Measurements from ENCODE around the gene AHCYL2.
"Not testable (repeated sequence)": the region's sequence is repeated elsewhere in the genome, so short reads cannot be mapped to it uniquely, and the experiment has no call there.

The AHCYL2 gene

DNA sequence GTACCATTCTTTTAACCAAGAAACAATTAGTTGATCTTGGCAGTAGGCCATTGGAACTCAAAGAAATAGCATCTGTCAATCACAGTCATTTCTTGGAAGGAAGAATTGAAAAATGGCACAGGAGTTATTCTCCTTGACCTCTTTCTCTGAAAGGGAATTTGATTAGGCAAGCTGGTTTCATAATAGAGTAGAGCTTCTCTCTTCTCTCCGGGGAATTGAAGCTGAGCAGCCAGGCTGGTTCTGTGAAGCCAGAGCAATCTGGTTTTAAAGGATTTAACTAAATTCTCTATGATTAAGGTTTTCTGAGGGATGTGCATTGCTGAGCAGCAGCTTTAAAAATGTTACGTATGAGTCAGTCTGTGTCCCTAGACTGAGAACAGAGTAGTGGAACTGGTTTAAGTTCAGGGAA lies 70.2 kb downstream of the AHCYL2 start:
- peak in 3 of 4 experiments; percentile 20 to 45 (median 34) for DNase-seq

DNA sequence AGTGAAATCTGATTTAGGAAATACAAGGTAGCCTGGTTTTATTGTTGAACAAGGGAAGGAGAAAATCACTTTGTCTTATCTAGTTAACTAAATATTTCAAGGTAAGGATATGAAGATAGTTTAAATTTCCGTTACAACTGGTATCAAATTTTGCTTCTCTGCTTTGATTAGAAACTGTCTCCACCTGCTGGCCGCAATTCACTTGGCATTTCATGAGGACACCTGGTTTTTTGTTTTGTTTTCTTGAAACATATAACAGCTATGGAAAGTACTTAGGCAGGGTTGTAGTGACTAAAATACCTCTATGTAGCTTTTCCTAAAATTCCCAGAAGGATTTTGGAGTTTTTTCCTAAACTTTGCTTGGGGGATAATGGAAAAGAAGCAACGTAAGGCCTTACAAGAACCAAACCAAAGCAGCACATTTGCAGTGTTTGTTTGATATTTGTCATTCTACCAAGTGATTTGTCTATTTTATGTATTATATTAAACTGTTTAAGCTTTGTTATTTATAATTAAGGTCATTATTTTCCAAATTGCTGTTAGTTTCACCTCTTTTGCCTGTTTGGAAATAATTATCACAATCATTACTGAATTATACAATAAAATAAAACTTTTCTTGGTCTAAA lies 73.6 kb downstream of the AHCYL2 start:
- peak; percentile 41 to 52 (median 46) for DNase-seq

DNA sequence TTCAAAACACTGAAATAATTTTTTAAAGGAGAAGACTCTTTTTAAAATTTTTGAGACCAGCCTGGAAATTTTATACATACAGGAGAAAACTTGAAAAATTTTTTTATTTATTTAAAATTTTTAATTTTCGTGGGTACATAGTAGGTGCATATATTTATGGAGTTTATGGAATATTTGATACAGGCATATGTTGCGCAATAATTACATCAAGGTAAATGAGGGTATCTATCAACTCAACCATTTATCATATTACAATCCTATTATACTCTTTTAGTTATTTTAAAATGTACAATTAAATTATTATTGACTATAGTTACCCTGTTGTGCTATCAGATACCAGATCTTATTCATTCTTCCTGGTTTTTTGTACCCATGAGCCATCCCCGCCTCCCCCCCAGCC lies 75.1 kb downstream of the AHCYL2 start:
- DNase-seq, result no peak

DNA sequence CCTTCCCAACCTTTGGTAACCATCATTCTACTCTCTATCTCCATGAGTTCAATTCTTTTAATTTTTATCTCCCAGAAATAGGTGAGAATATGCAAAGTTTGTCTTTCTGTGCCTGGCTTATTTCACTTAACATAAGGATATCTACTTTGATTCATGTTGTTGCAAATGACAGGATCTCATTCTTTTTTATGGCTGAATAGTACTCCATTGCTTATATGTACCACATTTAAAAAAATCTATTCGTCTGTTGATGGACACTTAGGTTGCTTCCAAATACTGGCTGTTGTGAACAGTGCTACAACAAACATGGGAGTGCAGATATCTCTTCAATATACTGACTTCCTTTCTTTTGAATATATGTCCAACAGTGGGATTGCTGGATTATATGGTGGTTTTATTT lies 75.5 kb downstream of the AHCYL2 start:
- DNase-seq, result not testable (repeated sequence)

DNA sequence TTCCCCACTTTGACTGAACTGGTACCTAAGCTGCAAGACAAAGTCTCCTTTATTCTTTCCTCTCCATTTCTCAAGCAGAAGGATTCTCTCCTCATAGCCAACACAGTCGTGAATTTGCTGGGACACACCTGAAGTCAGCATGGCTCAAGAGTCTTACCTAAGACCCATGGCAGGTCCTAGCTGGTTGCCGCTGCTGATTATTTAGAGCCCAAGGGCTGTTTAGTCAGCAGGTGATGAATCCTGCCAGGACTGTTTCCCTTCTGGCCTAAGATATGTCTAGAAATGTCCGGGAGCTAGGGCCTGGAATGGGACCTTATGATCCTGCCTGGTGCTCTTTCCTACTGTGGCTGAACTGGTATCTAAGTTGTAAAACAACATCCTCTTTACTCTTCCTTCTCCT lies 82.8 kb downstream of the AHCYL2 start:
- DNase-seq, result no peak

DNA sequence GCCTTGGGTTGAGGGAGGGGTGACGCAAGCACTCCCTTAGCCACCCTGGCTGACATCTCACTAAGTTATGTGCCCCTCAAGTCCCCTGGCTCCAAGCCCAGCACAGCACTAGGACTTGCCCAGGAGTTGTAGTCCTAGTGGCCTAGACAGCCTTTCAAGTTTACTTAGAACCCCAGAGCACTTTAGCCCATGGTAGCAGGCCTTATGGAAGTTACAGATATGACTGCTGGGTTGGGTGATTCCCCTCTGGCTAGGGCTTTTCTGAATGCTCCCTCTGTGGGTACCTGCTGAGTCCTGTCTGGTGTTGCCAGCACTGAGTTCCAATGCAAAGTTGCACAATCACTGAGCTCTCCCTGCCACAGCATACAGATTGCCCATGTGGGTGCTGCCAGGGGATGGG lies 83.2 kb downstream of the AHCYL2 start:
- DNase-seq, result no peak

DNA sequence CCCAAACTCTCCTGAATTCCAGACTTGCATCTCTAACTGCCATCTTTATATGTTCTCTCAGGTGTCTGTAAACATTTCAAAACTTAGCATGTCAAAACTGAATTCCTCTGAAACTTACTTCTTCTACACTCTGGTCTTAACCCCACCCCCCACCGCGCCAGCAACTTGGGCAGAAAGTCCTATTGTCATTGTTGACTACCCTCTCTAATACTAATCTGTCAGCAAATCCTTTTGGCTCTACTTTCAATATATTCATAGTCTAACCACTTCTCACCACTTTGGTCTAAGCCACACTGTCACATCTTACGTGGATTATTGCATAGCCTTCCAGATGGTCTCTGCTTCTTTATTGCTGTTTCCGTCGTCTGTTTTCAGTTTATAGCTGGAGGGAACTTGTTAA lies 86.6 kb downstream of the AHCYL2 start:
- DNase-seq, result no peak

DNA sequence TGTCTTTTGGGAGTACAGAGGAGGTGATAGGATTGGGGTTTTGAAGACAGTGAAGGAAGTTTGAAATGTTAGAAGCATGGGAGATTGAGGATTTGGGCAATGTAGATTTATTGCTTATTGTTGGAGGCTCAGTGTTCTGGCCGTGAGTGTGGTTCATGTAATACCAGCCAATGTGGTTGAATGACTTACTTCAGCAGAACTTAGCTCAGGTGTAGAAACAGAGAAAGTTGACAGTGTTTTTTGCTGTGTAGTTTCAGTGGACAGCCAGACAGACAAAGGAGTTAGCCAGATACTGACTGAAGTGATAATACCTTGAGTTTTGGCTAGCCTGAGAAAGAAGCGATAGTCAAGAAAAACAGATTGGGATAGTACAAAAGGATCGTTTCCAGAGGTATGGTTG lies 88.5 kb downstream of the AHCYL2 start:
- DNase-seq, result no peak

DNA sequence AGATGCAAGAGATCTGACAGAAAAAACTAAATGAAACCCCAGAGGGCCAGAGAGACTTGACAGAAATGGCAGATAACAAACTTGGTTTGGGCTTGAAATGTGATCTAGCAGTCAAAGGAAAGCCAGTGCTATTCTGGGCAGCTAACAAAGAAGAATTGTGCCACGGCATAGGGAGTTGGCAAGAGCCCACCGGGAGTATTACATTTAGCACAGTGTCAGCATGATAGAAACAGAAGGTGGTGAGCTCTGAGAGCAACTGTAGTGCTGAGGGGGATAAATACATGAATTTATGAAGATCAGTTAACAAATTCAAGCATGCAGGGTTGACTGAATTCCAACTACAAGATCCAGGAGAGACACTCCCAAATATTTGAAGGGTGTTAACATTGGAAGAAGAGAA lies 91.1 kb downstream of the AHCYL2 start:
- DNase-seq, result no peak

DNA sequence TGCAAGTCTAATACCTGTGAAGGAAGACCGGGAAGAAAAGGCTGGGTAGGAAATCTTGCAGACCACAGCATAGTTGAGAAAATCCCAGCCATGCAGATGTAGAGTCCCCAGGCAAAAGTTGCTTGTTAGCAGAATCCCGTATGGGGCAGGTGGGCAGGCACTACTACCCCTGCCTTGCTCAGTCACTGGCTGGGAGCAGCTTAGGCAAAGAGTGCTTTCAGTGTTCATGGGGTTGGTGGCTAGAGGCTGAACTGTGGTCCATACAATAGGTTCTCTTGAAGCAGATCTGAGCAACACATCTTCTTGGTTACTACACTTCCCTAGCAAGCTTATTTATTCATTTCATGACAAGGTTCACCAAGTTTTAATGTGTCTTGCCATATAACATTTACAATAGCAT lies 92.6 kb downstream of the AHCYL2 start:
- no peak for DNase-seq

DNA sequence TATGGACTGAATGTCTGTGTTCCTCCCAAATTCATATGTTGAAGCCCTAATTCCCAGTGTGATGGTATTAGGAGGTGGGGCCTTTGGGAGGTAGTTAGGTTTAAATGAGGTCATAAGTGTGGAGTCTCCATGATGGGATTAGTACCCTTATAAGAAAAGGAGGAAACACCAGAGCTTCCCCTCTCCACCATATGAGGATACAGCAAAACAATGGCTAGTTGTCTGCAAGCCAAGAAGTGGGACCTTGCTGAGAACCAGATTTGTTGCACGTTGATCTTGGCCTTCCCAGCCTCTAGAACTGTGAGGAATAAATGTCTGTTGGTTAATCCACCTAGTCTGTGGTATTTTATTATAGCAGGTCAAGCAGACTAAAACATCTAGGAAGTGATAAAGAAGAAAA lies 102.2 kb downstream of the AHCYL2 start:
- DNase-seq, result no peak

DNA sequence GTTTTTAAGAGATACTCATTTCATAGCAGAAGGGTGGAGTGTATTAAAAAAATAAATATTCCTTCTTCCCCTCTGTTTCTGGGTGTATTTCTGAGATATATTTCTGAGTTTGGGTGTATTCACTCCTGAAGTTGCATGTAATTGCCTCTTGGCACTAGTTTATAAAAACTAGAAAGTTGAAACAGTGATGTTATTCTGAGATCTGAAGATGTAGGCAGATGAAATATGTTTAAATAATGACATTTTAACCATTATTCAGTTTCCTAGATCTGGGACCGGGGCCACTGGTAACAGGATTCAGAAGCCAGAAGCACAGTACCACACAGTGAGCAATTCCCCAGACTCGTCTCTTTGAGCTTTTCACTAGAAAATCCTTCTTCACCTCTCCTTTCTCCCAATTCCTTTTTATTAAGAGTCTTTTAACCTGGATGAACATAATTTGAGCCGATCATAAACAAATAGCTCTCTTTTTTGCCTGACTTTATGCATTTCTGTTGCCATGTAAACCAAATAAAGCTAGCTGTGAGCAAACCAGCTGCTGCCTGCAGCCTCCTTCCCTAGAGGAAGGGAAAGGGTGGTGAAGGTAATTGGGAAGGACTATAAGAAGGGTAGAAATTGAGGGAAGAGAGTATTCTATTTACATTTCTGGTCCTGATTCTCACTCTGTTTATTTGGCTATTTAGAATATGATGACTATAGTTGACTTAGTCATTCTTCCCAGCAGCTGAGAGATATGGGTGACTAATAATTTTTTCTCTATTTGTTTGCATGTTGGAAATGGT lies 107.6 kb downstream of the AHCYL2 start:
- no peak for DNase-seq

DNA sequence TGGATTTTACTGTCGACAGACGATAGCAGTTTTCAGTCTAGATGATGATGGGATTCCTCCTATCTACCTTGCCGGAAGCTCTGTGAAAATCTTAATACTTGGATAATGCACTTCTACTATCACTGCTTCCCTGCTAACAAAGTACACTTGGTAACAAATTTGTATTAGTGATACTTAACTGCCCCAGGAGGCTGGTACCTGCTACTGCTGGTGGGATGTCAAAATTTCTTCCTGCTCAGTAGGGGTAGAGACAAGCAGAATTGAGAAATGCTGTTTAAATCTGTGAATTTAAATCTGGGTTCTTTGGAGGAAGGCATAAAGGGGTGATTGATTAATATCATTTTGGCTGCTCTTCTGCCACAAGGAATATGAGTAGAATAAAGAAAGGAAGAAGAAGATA lies 109.6 kb downstream of the AHCYL2 start:
- DNase-seq, result no peak

DNA sequence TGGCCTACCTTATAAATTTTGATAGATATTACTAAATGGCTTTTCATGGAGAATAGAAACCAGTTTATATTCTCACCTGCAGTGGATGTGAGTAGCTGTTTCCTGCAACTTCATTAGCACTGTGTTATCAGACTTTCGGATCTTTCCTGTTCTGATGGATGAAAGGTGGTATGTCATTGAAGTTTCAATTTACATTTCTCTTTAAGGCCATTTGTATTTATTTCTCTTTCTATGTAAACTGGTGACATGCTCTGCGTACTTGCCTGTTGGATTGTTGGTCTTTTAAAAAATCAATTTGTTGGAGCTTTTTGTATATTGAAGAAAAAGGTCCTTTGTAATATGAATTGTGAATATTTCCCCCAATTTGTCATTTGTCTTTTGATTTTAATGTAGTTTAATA lies 113.6 kb downstream of the AHCYL2 start:
- DNase-seq, result no peak

DNA sequence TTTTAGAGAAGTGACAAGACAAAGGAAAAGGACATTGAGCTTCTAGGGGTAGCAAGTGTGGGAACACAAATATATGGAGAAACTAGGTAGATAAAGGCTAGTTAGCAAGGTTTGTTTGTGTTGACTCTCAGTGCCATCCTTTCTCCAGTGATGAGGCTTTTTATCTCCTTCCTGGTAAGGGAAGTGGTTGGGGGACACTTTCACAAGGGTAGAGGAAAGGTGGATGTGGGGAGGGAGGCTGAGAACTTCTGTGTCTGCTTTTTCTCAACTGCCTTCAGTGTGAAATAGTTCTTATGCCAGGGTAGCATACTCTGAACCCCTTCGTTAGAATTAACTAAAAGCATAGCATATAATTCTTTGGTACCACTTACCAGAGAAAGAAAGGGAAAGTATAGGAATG lies 116.4 kb downstream of the AHCYL2 start:
- peak in 1 of 4 experiments; percentile 3 for DNase-seq

DNA sequence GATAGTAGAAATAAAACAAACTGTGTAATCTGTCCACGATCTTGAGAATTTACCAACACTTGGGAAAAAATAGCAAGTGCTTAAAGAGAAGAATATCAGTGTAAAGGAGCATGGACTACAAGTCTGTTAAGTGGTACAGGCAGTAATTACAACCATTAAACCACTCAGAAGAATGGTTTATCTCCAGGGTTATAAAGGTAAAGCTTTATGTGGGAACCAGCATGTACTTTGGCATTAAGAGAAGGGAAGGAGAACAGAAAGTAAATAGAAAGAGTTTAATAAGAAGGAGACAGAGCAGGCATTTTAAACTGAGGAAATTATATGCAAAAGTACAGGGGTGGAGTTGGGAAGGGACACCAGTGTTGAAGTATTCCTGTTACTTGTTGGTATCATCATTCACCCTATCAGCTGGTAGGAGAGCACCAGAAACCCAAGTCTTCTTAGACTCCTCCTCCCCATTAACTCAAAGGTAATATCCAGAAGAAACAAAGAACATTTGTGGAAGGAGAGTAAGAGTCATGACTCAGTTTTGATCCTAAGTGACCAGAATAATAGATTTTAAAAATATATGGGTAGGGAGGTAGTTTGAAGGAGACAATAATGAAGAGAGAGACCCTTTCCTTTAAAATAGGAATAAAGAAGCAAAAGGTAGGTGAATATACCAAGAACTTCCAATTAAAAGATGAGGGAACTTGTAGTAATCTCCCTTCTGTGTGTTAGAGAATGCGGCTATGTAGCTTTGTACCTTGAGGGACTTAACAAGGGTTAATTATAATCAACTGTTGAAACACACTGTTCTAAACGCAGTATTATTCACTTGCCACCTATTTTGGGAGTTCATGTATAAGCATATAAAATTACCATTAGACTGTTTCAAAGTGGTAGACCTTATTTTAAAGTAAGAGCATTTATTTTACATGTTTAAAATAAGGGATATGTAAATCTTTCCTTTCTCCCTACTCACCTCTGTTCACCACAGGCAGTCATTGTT lies 117.3 kb downstream of the AHCYL2 start:
- no peak for DNase-seq

DNA sequence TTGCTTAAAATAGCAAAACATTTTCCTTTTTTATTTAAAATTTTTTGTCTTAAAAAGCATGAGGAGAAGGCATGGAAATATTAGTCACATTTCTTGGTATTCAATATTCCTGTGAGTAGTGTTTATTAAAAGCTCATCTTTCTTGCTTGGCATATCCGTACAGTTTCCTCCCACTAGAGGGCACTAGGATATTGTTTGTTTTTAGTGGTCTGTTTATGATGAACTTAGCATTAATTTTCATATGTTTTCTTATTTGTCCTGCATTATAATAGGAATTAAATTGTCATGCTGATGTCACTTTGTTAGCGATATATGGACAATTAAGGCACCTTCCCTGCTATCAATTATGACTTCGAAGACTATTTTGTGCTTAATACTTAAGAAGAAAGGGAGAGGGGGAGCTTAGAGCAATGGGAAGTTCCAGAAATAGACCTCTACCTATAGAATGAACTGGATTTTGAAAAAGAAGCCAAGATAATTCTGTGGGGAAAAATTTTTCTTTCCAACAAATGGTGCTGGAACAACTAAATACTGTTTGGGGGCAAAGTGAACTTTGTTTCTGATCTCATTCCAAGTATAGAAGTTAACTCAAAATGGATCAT lies 118.4 kb downstream of the AHCYL2 start:
- peak; percentile 46 to 67 (median 60) for DNase-seq

DNA sequence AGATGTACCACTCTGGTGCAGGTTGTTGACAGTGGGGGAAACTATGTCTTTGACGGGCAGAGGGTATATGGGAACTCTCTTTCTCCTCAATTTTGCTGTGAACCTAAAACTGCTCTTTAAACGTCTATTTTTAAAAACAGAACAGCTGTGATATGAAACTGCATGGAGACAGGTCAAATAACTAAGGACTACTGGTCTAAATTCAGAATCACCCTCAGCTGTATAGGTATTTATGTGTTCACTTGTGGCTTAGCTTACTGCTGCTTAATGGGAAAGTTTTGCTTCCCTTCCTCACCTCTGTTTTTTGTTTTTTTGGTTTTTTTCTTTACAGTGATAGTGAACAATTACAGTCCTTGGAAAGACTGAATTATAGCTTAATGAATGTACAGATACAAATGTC lies 122.5 kb downstream of the AHCYL2 start:
- no peak for DNase-seq

DNA sequence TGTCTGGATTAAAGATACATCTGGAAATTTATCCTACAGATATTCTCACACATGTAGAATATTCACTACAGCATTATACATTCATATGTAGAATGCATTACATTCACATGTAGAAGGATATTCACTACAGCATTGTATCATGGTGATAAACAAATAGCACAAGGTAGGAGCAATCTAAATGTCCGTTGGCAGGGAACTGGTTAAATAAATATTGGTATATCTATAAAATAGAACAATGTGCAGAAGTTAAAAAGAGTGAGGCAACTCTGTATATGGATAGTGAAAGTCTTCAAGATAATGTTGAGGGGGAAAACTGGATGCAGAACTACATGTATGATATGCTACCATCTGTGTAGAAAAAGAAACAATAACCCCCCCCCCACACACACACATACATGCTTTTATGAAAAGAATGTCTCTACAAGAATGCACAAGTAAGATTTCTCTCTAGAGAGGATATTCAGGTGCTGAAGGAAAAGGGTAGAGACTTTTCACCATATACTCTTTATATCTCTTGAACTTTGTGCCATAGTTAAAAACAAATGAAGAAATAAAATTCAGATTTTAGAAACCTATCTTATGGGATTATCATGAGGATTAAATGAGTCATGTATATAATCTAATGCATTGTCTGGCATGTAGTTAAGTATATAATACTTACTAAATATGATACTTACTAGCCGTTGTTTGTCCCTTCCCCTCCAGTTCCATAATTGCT lies 123.4 kb downstream of the AHCYL2 start:
- DNase-seq, result no peak

DNA sequence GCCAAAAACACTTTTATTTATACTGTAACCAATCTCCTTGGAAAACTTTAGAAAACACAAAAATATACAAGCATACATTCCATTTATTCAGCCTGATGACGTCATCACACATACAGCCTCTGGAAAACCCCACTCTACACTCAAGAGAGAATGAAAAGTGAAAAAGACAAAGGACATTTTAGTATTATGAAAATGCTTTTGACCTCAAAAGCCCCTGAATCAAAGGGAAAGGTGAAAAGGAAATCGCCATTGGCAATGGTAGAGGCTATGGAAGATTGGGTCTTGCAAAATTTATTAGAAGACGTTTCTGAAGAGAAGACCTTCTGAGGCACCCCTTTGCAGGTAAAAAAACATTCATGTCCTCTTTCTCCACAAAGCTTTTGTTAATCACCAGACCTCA lies 126.5 kb downstream of the AHCYL2 start:
- no peak for DNase-seq

DNA sequence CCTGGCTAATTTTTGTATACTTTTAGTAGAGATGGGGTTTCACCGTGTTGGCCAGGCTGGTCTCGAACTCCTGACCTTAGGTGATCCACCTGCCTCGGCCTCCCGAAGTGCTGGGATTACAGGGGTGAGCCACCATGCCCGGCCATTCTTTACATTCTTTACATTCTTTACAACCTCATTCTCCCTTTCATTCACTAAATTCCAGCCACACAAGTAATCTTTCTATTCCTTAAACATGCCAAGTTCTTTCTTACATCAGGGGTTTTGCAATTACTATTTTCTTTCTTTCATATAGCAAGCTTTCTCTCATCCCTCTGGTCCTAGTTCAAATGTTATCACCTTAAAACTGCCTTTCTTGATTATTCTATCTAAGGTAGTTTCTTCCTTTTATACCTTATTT lies 128.3 kb downstream of the AHCYL2 start:
- not testable (repeated sequence) for DNase-seq
